ENCODE data around the gene MIAT. TPM values are rescaled to one million over a fixed set of nuclear protein-coding genes. Genes with fewer than 3 reads are reported as not detected.

Gene MIAT
- total RNA-seq, 1 experiment from 2014 or later, result 0.48 TPM

- H3K9me3 ChIP-seq (ENCODE audit: insufficient read depth, low read depth), result no peaks in the 10 kb centered on the region
- H3F3A ChIP-seq (ENCODE audit: insufficient read depth, low read depth), result no peaks in the 10 kb centered on the region
- POLR2A ChIA-PET (ENCODE audit: unreplicated experiment), result no interaction called here
- no peaks in the 10 kb centered on the region for H3K4me1 ChIP-seq (replicated peaks; ENCODE audit: insufficient read depth)
- no peaks in the 10 kb centered on the region for H3K9me2 ChIP-seq (ENCODE audit: insufficient read depth)
- no peak overlapping the region for H3K27ac ChIP-seq
- no peak for TF ChIP-seq EZH2 (IDR thresholded peaks at IDR 0.05; ENCODE audit: low read depth)
- TF ChIP-seq CTCF (conservative IDR thresholded peaks at IDR 0.05), result no peak
- H2AFZ ChIP-seq, result no peak overlapping the region
- intact Hi-C loops (cut with micrococcal nuclease; ENCODE audit: unreplicated experiment), result no loop called here
- no TSS peak for BruUV-seq (replicated peaks)
- H4K20me1 ChIP-seq (ENCODE audit: insufficient read depth), result no peaks in the 10 kb centered on the region
- H3K4me3 ChIP-seq, result no peak overlapping the region
- H3K4me2 ChIP-seq, result no peak overlapping the region
- peaks cover 49% of the 10 kb centered on the region for H3K27me3 ChIP-seq (ENCODE audit: insufficient read depth, low read depth)
- CTCF ChIA-PET, result no interaction called here
- no peak for DNase-seq
- no peaks in the 10 kb centered on the region for H3K79me2 ChIP-seq (ENCODE audit: low read depth)
- H3K36me3 ChIP-seq (ENCODE audit: low read depth), result no peaks in the 10 kb centered on the region
Observed at GRCh38 chr22:26614322-26614721, 43.1 kb upstream of the MIAT start.

GRCh38 chr22:26615149-26615548, 42.2 kb upstream of the MIAT start:
- no TSS peak for BruUV-seq (replicated peaks)
- Histone ChIP-seq H3K4me2 (no peak overlapping the region), H3K9me3 (ENCODE audit: insufficient read depth, low read depth) (no peaks in the 10 kb centered on the region), H3K9me2 (ENCODE audit: insufficient read depth) (no peaks in the 10 kb centered on the region), H3K27me3 (ENCODE audit: insufficient read depth, low read depth) (peaks cover 50% of the 10 kb centered on the region), H3K4me3 (no peak overlapping the region), H3K79me2 (ENCODE audit: low read depth) (no peaks in the 10 kb centered on the region), H3K27ac (no peak overlapping the region), H3K4me1 (replicated peaks; ENCODE audit: insufficient read depth) (no peaks in the 10 kb centered on the region), H3F3A (ENCODE audit: insufficient read depth, low read depth) (no peaks in the 10 kb centered on the region), H3K36me3 (ENCODE audit: low read depth) (no peaks in the 10 kb centered on the region), H4K20me1 (ENCODE audit: insufficient read depth) (no peaks in the 10 kb centered on the region), H2AFZ (no peak overlapping the region)
- ChIA-PET CTCF (no interaction called here), POLR2A (ENCODE audit: unreplicated experiment) (no interaction called here)
- no peak for TF ChIP-seq EZH2 (IDR thresholded peaks at IDR 0.05; ENCODE audit: low read depth)
- no peak for TF ChIP-seq CTCF (conservative IDR thresholded peaks at IDR 0.05)
- intact Hi-C loops (cut with micrococcal nuclease; ENCODE audit: unreplicated experiment), result no loop called here
- no peak for DNase-seq

- Histone ChIP-seq H3K9me2 (ENCODE audit: insufficient read depth) (no peaks in the 10 kb centered on the region), H3K9me3 (ENCODE audit: insufficient read depth, low read depth) (no peaks in the 10 kb centered on the region), H3K36me3 (ENCODE audit: low read depth) (no peaks in the 10 kb centered on the region), H3K4me1 (replicated peaks; ENCODE audit: insufficient read depth) (no peaks in the 10 kb centered on the region), H4K20me1 (ENCODE audit: insufficient read depth) (no peaks in the 10 kb centered on the region), H2AFZ (no peak overlapping the region), H3K4me2 (no peak overlapping the region), H3K27ac (no peak overlapping the region), H3F3A (ENCODE audit: insufficient read depth, low read depth) (no peaks in the 10 kb centered on the region), H3K27me3 (ENCODE audit: insufficient read depth, low read depth) (peaks cover 52% of the 10 kb centered on the region), H3K79me2 (ENCODE audit: low read depth) (no peaks in the 10 kb centered on the region), H3K4me3 (no peak overlapping the region)
- intact Hi-C loops (cut with micrococcal nuclease; ENCODE audit: unreplicated experiment), result no loop called here
- DNase-seq, result no peak
- no peak for TF ChIP-seq EZH2 (IDR thresholded peaks at IDR 0.05; ENCODE audit: low read depth)
- no peak for TF ChIP-seq CTCF (conservative IDR thresholded peaks at IDR 0.05)
- no TSS peak for BruUV-seq (replicated peaks)
- ChIA-PET POLR2A (ENCODE audit: unreplicated experiment) (no interaction called here), CTCF (no interaction called here)
Observed at GRCh38 chr22:26615830-26616435, 41.5 kb upstream of the MIAT start.
